Activated gamma-delta T cell treated with anti-CD3 and anti-CD28 coated beads, Interleukin-2, amount 50 U/mL, for 16 hours (primary cell): Measurements from ENCODE around the gene SCN4B.
"Not testable (repeated sequence)": the region's sequence is repeated elsewhere in the genome, so short reads cannot be mapped to it uniquely, and the experiment has no call there.

Experiments
- DNase-seq: peaks from one replicate; pipeline ENCODE4 v3.0.0-alpha.2; 2020; ENCODE audit warnings: low read depth

Gene SCN4B, protein sequence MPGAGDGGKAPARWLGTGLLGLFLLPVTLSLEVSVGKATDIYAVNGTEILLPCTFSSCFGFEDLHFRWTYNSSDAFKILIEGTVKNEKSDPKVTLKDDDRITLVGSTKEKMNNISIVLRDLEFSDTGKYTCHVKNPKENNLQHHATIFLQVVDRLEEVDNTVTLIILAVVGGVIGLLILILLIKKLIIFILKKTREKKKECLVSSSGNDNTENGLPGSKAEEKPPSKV

DNA sequence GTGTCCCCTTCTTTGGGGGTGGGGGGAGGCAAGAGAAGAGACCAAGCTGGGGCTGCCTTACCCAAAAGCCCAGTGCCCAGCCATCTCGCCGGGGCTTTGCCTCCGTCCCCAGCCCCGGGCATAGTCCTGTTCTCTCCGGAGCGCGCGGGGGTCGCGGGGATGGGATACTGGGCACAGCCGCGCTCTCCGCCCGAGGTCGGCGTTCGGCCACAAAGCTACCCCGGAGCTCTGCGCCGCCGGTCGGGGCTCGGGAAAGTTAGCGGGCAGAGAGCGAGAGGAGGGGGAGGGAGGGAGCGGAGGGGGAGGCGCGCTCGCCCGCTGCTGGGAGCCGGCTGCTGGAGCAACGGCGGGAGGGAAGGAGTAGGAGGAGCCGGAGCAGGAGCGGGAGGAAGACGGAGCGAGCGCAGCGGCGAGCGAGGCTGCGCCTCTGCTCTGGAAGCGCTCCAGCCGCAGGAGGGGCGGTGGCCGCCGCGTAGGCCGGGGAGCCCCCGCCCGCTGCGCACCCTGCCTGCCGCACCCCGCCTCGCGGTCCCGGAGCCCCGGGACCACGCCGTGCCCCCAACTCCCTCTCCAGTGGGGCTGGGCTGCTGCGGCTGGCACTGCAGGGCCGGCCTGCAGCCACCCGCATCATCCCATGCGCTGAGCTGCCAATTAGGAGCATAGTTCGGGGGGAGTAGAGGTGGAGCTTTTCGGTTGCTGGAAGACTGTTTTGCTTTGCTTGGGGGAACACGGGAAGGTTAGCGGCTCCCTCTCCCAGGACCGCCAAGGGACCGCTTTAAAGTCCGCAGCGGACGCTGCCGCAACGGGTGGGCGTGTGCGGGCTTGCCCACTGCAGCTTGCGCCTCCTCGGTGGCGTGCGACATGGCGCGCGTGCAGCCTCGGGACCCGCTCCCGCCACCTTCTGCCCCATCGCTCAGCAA, at the start of gene SCN4B:
TSS of gene SCN4B (minus strand) at position 272 of the 920 bp plus-strand sequence. CDS start at position 122, 150 bp downstream.
- no peak for DNase-seq

DNA sequence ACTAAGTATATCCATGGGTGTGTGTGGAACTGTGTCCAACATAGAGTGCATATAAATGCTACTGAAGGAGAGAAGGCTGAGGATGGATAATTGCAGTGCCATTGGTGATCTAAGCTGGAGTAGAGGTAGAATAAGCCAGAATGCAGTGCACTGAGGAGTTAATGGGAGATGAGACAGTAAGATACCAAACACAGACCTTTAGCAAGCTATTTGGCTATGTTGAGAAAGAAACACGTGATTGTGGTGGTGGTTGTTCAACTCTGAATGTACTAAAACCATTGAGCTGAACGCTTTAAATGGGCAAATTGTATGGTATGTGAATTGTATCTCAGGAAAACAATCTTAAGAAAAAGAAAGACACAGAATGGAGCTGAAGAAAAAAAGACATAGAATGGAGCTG, 49.3 kb upstream of the SCN4B start:
- DNase-seq: no peak

DNA sequence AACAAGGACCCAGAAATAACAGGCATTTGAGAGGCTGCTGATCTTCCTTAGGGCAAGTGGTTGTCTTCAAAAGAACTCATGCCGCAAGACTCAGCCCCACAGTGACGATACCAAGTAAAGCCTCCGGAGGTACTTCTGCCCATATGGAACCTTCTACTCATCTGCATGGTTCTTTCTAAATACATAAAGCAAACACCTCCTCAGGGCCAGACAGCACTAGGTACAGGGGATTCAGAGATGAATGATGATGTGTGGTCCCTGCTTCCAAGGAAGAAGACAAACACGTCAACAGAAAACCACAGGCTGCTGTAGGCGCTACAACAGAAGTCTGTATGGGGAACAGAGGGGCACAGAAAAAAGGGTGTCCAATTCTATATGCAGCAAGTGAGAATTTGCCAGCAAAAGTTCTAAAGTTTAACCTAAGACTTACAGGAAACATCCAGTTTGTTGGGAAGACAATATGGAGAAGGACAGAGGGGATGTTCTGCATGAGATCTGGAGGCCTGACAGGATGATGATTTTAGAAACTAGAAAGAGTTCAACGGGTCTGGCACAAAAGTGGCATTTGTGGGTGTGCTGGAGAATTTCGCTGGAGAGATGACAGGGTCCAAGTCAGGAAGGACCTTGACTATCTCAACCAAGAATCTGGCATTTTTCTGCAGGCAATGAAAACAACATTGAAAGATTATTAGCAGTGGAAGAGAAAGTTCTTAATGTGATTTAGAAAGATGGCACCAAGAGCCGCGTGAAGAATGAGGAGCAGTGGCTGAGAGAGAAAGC, 48.5 kb upstream of the SCN4B start:
- peak; percentile 31 for DNase-seq

DNA sequence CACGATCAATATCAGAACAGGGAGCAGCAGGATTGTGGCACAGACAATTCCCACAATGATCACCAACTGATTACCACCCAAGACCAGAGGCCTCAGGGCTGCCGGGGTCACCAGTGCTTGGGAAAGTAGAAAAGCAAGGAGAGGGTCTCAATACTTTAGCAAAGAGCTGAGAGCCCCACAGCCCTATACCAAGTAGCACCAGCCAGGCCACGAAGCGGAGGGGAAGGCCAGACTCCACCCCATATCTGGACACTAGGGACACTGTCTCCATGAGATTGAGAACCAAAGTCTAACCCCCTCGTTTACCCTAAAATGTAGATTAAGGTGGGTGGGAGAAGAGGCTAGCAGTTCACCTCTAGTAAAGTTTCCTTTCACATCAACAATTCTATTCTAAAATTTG, 47.9 kb upstream of the SCN4B start:
- no peak for DNase-seq

DNA sequence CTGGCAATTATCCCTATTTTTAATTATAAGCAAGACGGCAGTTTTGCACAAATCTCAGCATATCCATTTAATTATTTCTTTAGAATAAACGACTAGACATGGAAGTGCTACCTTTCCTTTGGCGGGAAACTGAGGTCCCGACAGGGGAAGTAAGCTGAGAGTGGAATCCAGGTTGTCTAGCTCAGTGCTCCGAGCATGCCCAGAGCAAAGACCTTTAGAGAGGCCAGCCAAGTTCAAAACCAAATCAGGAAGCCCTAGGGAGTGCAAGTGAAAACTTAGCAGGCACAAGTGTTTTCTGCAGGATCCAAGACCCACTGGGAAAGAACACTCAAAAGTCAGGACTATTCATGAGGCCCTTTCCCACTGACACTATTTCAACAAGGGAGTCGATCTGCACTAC, 46.5 kb upstream of the SCN4B start:
- DNase-seq: no peak

DNA sequence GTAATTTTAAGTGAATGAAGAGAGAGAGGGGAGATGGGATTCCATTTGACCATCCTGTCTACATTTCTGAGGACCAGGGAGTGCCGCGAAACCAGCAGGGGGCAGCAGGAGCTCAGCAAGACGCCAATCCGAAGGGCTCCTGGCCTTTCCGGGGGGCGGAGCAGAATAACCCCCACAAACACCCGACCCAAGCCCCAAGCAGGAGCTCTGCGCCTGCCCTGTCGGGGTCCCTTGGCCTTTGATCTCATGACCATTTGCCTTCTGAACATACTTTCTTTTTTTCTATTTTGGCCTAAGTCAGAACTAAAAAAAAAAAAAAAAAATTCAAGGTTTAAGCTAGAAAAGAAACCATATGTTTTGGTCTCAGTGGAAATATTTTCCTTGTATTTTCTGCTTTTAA, 45.7 kb upstream of the SCN4B start:
- peak; percentile 74 for DNase-seq

DNA sequence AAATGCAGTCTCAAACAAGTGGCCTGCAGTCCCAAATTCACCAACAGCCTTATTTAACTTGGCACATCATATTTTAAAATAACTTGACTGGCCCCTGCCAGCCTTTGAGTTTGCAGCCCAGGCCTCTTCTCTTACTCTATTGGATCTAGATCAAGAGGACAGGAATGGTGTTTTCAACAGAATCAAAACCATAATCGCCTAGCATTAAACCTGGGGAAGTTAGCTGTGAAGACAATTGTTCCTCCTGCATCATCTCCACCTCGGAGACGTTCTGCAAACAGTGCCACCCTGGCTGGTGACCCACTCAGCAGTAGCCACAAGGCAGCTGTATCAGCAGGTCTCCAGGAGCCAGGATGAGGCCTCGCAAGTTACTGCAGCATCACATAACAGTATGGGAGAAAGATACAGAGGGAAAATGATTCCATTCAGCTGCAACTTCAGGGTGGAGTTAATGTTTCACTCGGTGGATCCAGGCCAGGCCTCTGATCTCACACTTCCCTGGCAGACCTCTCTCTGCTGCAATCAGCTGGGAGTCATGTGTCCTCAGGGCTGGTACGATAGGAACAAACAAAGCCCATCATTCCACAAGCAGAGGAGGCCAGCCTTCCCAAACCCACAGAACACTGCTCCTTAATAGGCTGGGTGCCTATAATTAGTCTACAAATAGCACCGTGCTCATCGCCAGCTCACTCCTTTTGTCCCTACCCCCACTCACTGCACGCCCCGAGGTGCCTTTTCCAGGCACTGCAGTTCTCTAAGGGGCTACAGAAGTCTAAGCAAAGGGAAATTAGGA, 42.4 kb upstream of the SCN4B start:
- DNase-seq: no peak

DNA sequence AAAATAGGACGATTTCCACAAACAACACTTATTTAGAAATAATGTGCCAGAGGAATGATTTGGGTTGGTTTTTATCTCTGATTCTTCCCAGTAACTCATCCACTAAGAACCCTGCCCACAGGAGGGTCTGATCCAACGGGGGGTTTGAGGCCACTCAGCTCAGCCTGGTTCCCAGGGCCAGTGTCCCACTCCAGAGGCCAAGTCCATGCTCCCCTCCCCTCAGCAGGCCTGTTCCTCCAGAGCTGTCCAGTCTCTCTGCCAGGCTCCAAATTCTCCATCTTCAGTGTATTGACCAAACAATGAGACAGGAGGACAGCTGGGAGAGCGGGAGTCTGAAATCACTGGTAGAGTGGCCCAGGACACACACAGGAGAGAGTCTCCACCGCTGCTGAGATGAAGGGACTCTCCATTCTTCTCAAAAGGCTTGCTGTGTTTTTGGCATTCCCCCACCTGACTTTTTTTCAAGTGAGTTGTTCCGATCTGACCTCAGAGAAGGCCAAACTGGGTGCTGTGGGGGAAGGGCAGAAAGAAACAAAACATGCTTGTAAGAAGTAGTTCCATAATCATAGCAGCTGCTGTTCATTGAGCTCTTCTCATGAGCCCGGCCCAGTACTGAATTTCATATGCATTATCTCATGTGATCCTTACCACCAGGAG, 41.4 kb upstream of the SCN4B start:
- DNase-seq: no peak

DNA sequence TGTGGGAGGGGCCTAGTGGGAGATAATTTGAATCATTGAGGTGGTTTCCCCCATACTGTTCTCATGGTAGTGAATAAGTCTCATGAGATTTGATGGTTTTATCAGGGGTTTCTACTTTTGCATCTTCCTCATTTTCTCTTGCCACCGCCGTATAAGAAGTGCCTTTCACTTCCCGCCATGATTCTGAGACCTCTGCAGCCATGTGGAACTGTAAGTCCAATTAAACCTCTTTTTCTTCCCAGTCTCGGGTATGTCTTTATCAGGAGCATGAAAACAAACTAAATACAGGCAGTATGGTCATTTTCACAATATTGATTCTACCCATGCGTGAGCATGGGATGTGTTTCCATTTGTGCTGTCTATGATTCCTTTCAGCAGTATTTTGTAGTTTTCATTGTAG, 40.2 kb upstream of the SCN4B start:
- not testable (repeated sequence) for DNase-seq

DNA sequence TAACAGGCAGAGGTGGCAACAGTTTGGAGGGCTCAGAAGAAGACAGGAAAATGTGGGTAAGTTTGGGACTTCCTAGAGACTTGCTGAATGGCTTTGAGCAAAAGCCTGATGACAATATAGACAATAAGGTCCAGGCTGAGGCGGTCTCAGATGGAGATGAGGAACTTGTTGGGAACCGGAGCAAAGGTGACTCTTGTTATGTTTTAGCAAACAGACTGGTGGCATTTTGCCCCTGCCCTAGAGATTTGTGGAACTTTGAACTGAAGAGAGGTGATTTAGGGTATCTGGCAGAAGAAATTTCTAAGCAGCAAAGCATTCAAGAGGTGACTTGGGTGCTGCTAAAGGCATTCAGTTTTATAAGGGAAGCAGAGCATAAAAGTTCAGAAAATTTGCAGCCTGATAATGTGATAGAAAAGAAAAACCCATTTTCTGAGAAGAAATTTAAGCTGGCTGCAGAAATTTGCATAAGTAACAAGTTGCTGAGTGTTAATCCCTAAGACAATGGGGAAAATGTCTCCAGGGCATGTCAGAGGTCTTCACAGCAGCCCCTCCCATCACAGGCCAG, 38.4 kb upstream of the SCN4B start:
- DNase-seq: not testable (repeated sequence)

DNA sequence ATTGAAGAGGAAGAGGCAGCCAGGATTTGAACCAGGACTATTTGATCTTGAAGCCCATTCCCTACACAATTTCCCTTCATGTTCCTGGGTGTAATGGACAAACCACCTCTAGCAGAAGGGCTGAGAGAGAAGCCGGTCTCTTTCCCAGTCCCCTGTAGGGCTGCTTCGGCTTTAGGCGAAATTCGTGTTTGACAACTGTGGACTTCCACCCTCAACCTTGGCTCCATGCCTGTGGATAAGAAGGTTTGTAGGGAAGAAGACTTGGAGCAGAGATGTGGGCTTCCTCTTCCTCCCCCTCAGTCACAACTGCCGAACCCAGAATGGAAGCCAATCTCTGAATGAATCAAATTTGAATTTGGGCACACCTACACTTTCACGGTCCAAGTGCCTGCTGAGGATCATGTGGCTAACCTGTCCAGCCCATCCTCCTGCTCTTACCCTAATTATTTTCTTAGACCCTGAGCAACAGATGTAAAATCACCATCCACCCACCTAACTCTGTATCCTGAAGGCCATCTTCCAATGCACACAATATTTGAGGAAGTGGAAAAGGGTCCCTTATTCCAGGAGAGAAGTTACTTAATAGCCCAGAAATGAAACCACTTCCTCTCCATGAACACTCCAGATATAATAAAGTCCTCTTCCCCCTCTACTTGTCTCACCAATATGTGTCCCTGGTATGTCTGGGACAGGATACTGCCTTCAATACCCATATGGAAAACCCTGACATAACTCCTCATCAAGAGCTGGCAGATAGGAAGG, 33.9 kb upstream of the SCN4B start:
- DNase-seq: no peak

DNA sequence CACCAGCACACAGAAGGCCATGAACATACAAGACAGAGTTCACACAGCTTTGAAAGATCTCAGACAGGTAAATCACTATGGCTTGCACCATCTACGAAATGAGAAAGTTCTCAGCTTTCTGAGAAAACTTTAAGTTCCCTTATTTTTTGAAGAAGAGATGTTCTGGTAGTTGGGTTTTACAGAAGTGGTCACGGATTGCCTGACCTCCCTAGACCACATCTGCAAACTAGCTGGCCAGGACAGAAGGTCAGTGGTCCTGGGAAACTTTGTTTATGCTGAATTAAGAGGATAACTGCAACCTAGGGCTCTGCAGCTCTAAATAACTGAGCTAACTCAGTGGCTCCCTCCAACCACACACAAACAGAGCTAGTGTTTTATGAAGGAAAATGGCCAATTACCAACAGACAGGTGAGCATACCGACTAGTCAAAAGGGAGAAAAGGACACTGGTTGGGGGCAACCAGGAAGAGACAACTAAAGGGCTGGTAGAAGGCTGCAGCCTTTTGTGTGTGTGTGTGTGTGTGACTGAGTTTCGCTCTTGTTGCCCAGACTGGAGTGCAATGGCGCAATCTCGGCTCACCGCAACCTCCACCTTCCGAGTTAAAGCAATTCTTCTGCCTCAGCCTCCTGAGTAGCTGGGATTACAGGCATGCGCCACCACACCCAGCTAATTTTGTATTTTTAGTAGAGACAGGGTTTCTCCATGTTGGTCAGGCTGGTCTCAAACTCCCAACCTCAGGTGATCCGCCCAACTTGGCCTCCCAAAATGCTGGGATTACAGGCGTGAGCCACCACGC, 32.4 kb upstream of the SCN4B start:
- no peak for DNase-seq

DNA sequence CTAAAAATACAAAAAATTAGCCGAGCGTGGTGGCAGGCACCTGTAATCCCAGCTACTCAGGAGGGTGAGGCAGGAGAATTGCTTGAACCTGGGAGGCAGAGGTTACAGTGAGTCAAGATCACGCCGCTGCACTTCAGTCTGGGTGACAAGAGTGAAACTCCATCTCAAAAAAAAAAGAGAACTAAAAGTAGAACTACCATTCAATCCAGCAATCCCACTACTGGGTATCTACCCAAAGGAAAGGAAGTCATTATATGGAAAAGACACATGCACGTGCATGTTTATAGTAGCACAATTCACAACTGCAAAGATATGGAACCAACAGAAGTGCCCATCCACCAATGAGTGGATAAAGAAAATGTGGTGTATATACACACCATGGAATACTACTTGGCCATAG, 31.1 kb upstream of the SCN4B start:
- not testable (repeated sequence) for DNase-seq

DNA sequence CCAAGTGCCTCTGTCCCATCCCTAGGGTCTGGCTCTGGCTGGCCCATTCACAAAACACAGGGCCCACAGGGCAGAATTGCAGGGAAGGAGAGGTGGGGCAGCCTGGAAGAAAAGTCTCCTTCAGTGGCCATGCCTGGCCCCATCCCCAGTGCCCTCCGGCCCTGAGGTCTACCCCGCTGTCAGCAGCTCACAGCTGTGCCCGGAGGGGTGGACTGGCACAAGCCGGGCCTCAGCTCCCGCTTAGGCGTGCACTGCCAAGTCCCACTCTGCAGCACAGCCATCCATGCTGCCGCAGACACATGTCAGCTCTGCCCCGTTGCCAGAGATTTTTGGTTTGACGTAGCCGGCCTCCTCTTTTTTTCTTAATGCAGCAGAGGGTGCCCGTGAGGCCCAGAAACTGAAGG, 27.7 kb upstream of the SCN4B start:
- no peak for DNase-seq

DNA sequence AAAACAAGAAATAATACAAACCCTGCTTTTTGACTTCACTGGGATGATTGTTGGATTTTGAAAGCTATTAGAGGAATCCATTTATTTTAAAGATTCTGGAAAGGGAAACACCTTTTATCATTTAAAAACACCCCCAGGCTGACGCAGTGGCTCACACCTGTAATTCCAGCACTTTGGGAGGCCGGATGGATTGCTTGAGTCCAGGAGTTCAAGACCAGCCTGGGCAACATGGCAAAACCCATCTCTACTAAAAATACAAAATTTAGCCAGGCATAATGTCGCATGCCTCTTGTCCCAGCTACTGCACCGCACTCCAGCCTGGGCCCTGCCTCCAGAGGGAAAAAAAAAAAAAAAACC, 24.1 kb upstream of the SCN4B start:
- DNase-seq: no peak

DNA sequence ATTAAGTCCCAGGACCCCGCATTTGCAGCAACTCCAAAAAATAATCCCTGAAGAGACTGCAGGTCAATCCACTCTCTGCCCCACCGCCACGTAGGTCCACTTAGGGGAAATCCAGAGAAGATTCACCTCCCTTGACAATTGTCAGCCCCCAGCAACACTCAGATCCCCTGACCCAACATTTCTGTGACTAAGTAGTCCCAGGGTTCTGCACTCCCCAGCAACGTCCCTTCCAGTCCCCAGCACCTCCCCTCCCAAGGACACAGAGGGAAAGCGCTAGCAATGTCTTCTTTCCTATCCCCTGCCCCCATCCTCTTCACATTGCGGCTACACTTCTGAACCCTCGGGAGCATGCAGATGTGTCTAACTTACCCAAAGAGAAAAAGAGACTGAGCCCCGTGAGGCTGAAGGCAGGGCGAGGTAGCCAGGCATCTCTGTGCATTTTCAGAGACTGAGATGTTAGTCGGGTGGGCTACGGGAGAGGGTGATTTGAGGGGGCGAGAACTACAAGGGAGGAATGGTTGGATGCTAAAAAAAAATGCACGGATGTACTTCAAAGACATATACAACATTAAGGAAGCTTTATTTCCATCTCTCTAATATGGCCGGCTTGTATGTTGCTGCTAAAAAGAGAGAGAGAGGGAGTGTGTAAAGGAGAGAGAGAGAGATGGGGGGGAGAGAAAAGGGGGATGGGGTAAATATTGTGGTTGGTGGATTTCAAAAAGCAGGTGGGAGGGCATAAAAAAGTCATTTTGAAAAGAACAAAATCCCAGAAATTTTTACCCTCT, 23.6 kb upstream of the SCN4B start, which contains the start of gene SCN2B:
TSS of gene SCN2B (minus strand) at position 647 of the 785 bp plus-strand sequence. CDS start at position 439, 208 bp downstream.
- no peak for DNase-seq

DNA sequence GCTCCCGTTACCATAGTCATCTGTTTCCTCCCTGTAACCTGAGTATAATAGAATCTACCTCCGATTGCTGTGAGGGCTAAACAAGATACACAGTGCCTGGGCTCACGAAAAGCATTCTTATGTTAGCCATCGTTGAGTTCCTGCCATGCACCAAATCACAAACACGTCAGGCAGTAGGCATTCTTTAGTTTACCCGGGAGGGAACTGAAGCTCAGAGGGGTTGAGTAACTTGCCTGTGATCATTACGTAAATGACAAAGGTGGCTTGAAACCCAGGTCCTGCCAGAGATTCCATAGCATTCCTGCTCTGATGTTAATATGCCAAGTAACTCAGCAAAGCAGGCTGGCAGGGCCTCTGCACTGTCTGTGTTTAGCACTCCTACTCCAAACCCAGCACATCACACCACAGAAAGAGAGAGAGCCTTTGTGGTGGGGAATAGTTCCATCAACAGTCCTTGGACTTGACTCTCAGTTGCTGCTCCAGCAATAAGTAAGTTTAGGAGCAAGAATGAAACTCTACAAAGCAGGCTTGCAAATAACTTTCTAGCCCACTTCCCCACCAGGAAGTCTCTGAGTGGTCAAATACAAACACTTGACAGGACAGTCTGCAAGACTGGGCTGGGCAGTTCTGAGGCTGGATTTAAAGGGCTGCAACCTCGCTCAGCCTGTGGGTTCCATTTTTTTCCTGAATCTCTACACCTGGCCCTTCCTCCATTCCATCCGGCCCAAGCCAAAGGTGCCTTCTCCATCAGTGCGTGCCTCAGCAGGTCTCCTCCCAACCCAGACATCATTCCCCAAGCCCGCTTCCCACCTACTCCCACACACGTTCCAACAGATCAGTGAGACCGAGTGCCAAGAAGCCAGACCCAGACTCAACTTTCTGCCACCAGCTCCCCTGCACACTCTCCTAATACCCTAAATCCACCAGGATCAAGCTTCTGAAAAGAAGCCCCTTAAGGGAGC, 22.7 kb upstream of the SCN4B start:
- no peak for DNase-seq
